HepG2 (cell line): ENCODE results near the gene DNMT1. TPM values are rescaled to one million over a fixed set of nuclear protein-coding genes. Genes with fewer than 3 reads are reported as not detected.

Source experiments
- ARNTL ChIP-seq: sonication (generic); formaldehyde crosslinking; IDR thresholded peaks from 2 replicates; pipeline ENCODE4 v1.4.0; 2020; ENCODE audit warnings: mild to moderate bottlenecking, missing genetic modification reagents
- MED8 ChIP-seq: sonication (generic); formaldehyde crosslinking; IDR thresholded peaks from 2 replicates; pipeline ENCODE4 v1.8.1; 2023; ENCODE audit warnings: mild to moderate bottlenecking, missing genetic modification reagents; ENCODE audit not compliant: insufficient replicate concordance
- PAWR ChIP-seq: sonication (generic); formaldehyde crosslinking; IDR thresholded peaks from 2 replicates; pipeline ENCODE4 v1.4.0; 2020; ENCODE audit warnings: missing genetic modification reagents, mild to moderate bottlenecking, borderline replicate concordance
- REL ChIP-seq: sonication (generic); formaldehyde crosslinking; conservative IDR thresholded peaks from 2 replicates; pipeline ENCODE4 v1.8.0; 2022; ENCODE audit warnings: mild to moderate bottlenecking, missing genetic modification reagents, moderate library complexity
- RXRB ChIP-seq: IDR thresholded peaks from 2 replicates; pipeline ENCODE4 v1.6.1; 2016; ENCODE audit warnings: borderline replicate concordance, missing genetic modification reagents, missing compliant biosample characterization
- ZFP82 ChIP-seq: sonication (generic); formaldehyde crosslinking; IDR thresholded peaks from 2 replicates; pipeline ENCODE4 v1.5.1; 2020; ENCODE audit warnings: mild to moderate bottlenecking, missing genetic modification reagents, borderline replicate concordance
- ZMAT5 ChIP-seq: sonication (generic); formaldehyde crosslinking; IDR thresholded peaks from 2 replicates; pipeline ENCODE4 v1.5.0; 2020; ENCODE audit warnings: mild to moderate bottlenecking, low read depth, missing genetic modification reagents, borderline replicate concordance
- ZNF260 ChIP-seq: sonication (generic); formaldehyde crosslinking; IDR thresholded peaks from 2 replicates; pipeline ENCODE4 v1.4.0; 2020; ENCODE audit warnings: missing genetic modification reagents, low read depth, mild to moderate bottlenecking, borderline replicate concordance
- ZNF318 ChIP-seq: sonication (generic); formaldehyde crosslinking; IDR thresholded peaks from 2 replicates; pipeline ENCODE4 v1.4.0; 2020; ENCODE audit warnings: mild to moderate bottlenecking, missing genetic modification reagents
- ZNF33A ChIP-seq: sonication (generic); formaldehyde crosslinking; IDR thresholded peaks from 2 replicates; pipeline ENCODE4 v1.5.1; 2020; ENCODE audit warnings: missing genetic modification reagents, mild to moderate bottlenecking, moderate library complexity, borderline replicate concordance
- ZNF382 ChIP-seq: sonication (generic); formaldehyde crosslinking; IDR thresholded peaks from 2 replicates; pipeline ENCODE4 v1.5.0; 2020; ENCODE audit warnings: missing genetic modification reagents, mild to moderate bottlenecking, borderline replicate concordance
- ZNF44 ChIP-seq: sonication (generic); formaldehyde crosslinking; IDR thresholded peaks from 2 replicates; pipeline ENCODE4 v1.5.1; 2020; ENCODE audit warnings: mild to moderate bottlenecking, missing genetic modification reagents
- ZNF451 ChIP-seq: sonication (generic); formaldehyde crosslinking; IDR thresholded peaks from 2 replicates; pipeline ENCODE4 v1.5.0; 2020; ENCODE audit warnings: mild to moderate bottlenecking, missing genetic modification reagents
- ZNF770 ChIP-seq: sonication (generic); formaldehyde crosslinking; IDR thresholded peaks from 2 replicates; pipeline ENCODE4 v1.5.0; 2020; ENCODE audit warnings: mild to moderate bottlenecking, missing genetic modification reagents
- polyA plus RNA-seq, 8 experiments: library from polyadenylated mRNA; depleted of rRNA in 3 of 8; stranded (reverse) in 7 of 8; unstranded in 1 of 8; fragments of >200 nt; fragmentation: Illumina TruSeq in 4 of 8; extraction: Trizol in 4 of 8; gene quantifications; 2 replicates each; pipeline versions ENCODE4 v1.2.1 to v1.2.3, GENCODE V29; 2011 to 2016; ENCODE audit warnings: low read depth in 4 of 8, missing spikeins in 1 of 8, mixed read lengths in 1 of 8; ENCODE audit not compliant: insufficient read depth in 1 of 8
- total RNA-seq, 5 experiments: library from RNA; depleted of rRNA; stranded (reverse); fragments of >200 nt; fragmentation: Illumina TruSeq; extraction: Trizol; gene quantifications; 2 replicates each; pipeline ENCODE4 v1.2.3, GENCODE V29; 2016; ENCODE audit warnings: low read depth in 1 of 5
- TF ChIP-seq, protein P1 (sequence below): sonication (generic); formaldehyde crosslinking; IDR thresholded peaks from 2 replicates; pipeline ENCODE4 v1.5.0; 2020; ENCODE audit warnings: mild to moderate bottlenecking, missing genetic modification reagents

DNMT1 gene
- total and polyA plus RNA-seq, 2 of the 13 experiments (the other 11 are each of a cell fraction or from before 2014, with no cell fraction given), result 31.2 to 91.1 TPM

DNA sequence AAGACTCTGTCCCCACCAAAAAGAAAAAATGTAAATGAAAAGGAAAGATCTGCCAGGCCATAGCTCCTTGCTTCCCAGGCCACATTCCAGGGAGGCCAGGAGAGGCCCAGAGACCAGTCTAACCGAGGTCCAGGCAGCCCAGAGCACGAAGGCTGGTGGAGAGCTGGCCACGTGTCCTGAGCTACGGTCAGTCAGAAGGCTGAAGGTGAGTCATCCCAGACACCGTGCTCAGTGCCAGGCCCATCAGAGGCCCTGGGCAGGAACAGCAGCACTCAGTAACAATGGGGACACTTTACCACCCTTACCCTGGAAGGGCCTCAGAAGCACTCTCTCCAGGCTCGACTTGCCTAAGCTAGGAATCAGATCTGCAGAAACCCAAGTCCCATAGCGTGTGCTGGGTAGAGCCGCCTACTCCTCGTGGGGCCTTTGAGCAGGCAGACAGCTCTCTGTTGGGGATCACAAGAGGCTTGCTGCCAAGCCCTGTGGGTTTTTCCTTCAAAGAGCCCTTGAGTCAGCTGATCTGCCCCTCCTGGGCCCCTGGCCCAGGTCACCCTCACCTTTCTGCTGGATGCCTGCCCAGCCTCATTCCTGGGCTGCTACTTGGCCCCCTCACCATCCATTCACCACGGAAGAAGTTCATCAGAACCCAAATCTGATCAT, 11.6 kb upstream of the DNMT1 start (continued):
- TF ChIP-seq ZNF318 (no peak), ZNF770 (CRISPR knock-in tag) (peak; percentile 81), RXRB (CRISPR knock-in tag) (0 out of 2 replicates have a peak, but pooled peaks have one; percentile 25), ZNF451 (CRISPR knock-in tag) (peak; percentile 45; the same call in 1 of the 2 replicates), MED8 (CRISPR knock-in tag) (no peak), ZNF382 (CRISPR knock-in tag) (no peak), REL (CRISPR knock-in tag) (no peak), ZNF33A (CRISPR knock-in tag) (no peak), ZNF260 (CRISPR knock-in tag) (no peak), ZMAT5 (CRISPR knock-in tag) (no peak), PAWR (CRISPR knock-in tag) (no peak), ARNTL (CRISPR knock-in tag) (0 out of 2 replicates have a peak, but pooled peaks have one; percentile 21), ZNF44 (no peak), ZFP82 (CRISPR knock-in tag) (no peak)
- TF ChIP-seq, protein P1, sequence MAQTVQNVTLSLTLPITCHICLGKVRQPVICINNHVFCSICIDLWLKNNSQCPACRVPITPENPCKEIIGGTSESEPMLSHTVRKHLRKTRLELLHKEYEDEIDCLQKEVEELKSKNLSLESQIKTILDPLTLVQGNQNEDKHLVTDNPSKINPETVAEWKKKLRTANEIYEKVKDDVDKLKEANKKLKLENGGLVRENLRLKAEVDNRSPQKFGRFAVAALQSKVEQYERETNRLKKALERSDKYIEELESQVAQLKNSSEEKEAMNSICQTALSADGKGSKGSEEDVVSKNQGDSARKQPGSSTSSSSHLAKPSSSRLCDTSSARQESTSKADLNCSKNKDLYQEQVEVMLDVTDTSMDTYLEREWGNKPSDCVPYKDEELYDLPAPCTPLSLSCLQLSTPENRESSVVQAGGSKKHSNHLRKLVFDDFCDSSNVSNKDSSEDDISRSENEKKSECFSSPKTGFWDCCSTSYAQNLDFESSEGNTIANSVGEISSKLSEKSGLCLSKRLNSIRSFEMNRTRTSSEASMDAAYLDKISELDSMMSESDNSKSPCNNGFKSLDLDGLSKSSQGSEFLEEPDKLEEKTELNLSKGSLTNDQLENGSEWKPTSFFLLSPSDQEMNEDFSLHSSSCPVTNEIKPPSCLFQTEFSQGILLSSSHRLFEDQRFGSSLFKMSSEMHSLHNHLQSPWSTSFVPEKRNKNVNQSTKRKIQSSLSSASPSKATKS, result no peak
